Parathyroid adenoma (tissue), 2 donors: Measurements from ENCODE around the gene ARHGAP26.

ENCODE experiments used
- H2AFZ ChIP-seq: fragments of 300-600 bp; sonication (generic); one replicate; pipeline ENCODE4 v1.7.0; 2017; ENCODE audit warnings: antibody characterized with exemption, mild to moderate bottlenecking
- H3K27ac ChIP-seq: fragments of 300-600 bp; sonication (generic); one replicate; pipeline ENCODE4 v1.7.0; 2017
- H3K27me3 ChIP-seq: fragments of 300-600 bp; sonication (generic); one replicate; pipeline ENCODE4 v1.7.0; 2017; ENCODE audit warnings: low read length; ENCODE audit not compliant: control insufficient read depth, insufficient read depth
- H3K36me3 ChIP-seq: fragments of 300-600 bp; sonication (generic); one replicate; pipeline ENCODE4 v1.7.0; 2017; ENCODE audit warnings: low read length; ENCODE audit not compliant: control insufficient read depth, insufficient read depth
- H3K4me1 ChIP-seq: fragments of 300-600 bp; sonication (generic); one replicate; pipeline ENCODE4 v1.7.0; 2017; ENCODE audit warnings: control low read depth
- H3K4me2 ChIP-seq: fragments of 300-600 bp; sonication (generic); one replicate; pipeline ENCODE4 v1.7.0; 2017; ENCODE audit warnings: low read length
- H3K4me3 ChIP-seq: fragments of 300-600 bp; sonication (generic); one replicate; pipeline ENCODE4 v1.7.0; 2017; ENCODE audit warnings: low read depth, low read length
- H3K79me2 ChIP-seq: fragments of 300-600 bp; sonication (generic); one replicate; pipeline ENCODE4 v1.7.0; 2017; ENCODE audit warnings: control low read depth
- H3K9ac ChIP-seq: fragments of 300-600 bp; sonication (generic); one replicate; pipeline ENCODE4 v1.7.0; 2017; ENCODE audit warnings: mild to moderate bottlenecking
- H3K9me3 ChIP-seq: fragments of 300-600 bp; sonication (generic); one replicate; pipeline ENCODE4 v1.7.0; 2017; ENCODE audit warnings: low read length; ENCODE audit not compliant: control insufficient read depth
- TF ChIP-seq, protein P1 (sequence below): fragments of 300-600 bp; sonication (generic); IDR thresholded peaks from one replicate; pipeline ENCODE4 v1.7.0; 2017; ENCODE audit warnings: antibody characterized with exemption, mild to moderate bottlenecking
- donor health status: primary hyperparathyroidism.

Gene ARHGAP26

DNA sequence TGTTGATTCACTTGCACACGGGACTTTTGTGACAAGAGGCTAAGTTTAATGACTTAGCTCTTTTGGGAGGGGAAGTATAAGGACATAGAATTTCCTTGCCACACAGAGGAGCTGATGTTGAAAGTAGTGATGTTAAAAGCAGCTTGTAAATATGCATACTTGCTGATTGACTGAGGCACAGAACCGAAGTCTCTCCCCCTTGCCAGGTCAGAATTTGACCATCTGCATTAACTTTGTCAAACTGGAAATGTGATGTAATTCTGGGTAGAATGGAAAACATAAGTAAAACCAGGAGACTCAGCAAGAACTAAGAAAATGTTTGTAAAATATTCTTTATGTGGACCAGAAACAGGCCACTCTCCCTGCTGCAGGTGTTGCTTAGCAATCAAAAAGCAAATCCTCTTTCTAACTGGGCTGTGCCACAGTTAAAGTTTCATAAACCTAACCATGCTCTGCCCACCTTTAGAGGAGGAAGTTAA, 349.2 kb downstream of the ARHGAP26 start:
- Histone ChIP-seq H3K27ac (no peak overlapping the region), H3K27me3 (no peaks in the 10 kb centered on the region), H3K36me3 (no peaks in the 10 kb centered on the region), H3K4me2 (no peak overlapping the region), H3K4me1 (peaks cover under 1% of the 10 kb centered on the region), H2AFZ (no peak overlapping the region), H3K9me3 (no peaks in the 10 kb centered on the region), H3K4me3 (no peak overlapping the region), H3K9ac (no peak overlapping the region), H3K79me2 (no peaks in the 10 kb centered on the region)
- TF ChIP-seq, protein P1, sequence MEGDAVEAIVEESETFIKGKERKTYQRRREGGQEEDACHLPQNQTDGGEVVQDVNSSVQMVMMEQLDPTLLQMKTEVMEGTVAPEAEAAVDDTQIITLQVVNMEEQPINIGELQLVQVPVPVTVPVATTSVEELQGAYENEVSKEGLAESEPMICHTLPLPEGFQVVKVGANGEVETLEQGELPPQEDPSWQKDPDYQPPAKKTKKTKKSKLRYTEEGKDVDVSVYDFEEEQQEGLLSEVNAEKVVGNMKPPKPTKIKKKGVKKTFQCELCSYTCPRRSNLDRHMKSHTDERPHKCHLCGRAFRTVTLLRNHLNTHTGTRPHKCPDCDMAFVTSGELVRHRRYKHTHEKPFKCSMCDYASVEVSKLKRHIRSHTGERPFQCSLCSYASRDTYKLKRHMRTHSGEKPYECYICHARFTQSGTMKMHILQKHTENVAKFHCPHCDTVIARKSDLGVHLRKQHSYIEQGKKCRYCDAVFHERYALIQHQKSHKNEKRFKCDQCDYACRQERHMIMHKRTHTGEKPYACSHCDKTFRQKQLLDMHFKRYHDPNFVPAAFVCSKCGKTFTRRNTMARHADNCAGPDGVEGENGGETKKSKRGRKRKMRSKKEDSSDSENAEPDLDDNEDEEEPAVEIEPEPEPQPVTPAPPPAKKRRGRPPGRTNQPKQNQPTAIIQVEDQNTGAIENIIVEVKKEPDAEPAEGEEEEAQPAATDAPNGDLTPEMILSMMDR: no peak

DNA sequence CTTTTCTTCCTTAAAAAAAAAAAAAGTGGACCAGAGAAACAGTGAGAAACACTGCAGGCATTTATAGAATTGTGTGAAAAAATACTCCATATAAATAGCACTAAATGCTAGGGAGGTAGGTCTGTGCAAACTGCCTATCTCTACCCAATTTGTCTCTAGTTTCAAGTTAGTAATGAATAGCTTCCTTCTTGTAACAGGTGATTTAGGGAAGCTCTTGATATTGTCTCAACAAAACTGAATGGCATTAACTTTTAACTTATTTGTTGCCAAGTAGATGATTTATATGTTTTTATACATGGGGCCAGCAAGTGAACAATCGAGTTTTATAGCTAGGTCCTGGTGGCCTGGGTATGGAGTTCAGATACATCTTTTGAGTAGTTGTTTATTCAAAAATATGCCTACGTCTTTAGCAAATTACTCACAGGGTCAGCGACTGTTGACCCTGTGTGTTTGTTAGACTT, 349.7 kb downstream of the ARHGAP26 start:
- no peak overlapping the region for H3K4me2 ChIP-seq
- no peaks in the 10 kb centered on the region for H3K9me3 ChIP-seq
- no peaks in the 10 kb centered on the region for H3K79me2 ChIP-seq
- no peak overlapping the region for H3K27ac ChIP-seq
- no peak overlapping the region for H2AFZ ChIP-seq
- TF ChIP-seq, protein P1: no peak
- no peaks in the 10 kb centered on the region for H3K27me3 ChIP-seq
- H3K4me1 ChIP-seq: peaks cover 6% of the 10 kb centered on the region
- no peak overlapping the region for H3K4me3 ChIP-seq
- no peak overlapping the region for H3K9ac ChIP-seq
- no peaks in the 10 kb centered on the region for H3K36me3 ChIP-seq

DNA sequence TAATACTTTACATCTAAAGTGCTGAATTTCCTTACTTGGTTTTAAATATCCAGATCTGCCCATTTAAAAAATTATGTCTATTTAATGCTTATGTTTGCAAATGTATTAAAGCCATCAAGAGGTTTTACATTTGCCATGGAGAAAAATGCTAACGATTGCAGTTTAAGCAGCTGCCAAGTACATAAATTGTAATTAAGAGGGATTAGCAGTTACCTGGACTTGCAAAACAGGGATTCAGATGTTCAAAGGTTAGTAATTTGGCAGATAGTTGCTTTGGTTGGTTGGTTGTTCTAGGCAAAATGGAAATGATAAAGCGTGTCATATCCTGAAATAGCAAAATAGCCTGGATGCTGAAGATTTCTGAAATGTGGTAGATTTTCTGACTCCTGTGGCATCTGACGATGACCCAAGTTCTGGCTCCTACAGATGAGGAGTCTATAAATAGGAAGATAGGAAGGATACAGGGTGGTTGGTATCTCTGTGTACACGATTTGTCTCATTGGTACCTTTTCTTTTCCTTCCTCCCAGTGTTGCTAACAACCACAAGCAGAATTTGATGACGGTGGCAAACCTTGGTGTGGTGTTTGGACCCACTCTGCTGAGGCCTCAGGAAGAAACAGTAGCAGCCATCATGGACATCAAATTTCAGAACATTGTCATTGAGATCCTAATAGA, 350.4 kb downstream of the ARHGAP26 start:
- Histone ChIP-seq H3K9ac (no peak overlapping the region), H3K9me3 (no peaks in the 10 kb centered on the region), H3K27ac (no peak overlapping the region), H3K4me1 (peaks cover 11% of the 10 kb centered on the region), H3K36me3 (no peaks in the 10 kb centered on the region), H3K27me3 (no peaks in the 10 kb centered on the region), H3K4me2 (no peak overlapping the region), H3K4me3 (no peak overlapping the region), H2AFZ (no peak overlapping the region), H3K79me2 (no peaks in the 10 kb centered on the region)
- TF ChIP-seq, protein P1: no peak

DNA sequence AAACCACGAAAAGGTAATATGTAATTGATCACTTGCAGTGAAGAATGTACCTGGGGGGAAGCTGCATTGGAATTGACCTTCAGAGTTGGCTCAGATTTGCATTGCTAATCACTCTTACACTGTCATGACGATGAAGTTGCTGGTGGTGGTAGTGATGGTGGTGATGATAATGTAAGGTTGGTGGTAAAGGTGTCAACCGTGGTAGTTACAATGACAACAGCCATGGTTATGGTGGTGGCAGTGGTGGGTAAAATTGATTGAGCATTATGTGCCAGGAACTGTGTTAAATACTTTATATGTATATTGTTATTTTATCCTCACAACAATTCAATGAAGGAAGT, 350.9 kb downstream of the ARHGAP26 start:
- Histone ChIP-seq H3K4me2 (no peak overlapping the region), H3K9me3 (no peaks in the 10 kb centered on the region), H3K27me3 (no peaks in the 10 kb centered on the region), H3K27ac (no peak overlapping the region), H3K4me3 (no peak overlapping the region), H2AFZ (no peak overlapping the region), H3K4me1 (peaks cover 11% of the 10 kb centered on the region), H3K9ac (no peak overlapping the region), H3K36me3 (no peaks in the 10 kb centered on the region), H3K79me2 (no peaks in the 10 kb centered on the region)
- TF ChIP-seq, protein P1: no peak

DNA sequence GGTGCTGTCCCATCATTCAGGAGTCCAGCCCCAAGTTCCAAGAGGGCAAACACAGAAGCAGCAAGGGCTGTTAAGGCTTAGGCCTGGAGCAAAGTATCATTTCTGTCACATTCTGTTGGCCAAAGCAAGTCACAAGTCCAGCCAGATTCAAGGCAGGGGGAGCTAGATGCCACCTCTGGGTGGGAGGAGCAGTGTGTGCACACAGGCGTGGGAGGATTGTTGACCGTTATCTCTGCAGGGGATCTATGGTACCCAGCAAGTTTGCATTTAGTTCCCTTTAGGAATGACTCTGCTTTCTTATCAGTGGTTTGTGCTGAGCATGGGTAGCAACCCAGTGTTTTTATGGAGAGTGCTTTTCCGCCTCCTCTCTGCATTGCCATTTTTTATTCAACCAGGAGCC, 354.4 kb downstream of the ARHGAP26 start:
- H3K9me3 ChIP-seq: no peaks in the 10 kb centered on the region
- H3K4me2 ChIP-seq: peak overlapping the region; percentile 6
- H3K4me1 ChIP-seq: peaks cover 11% of the 10 kb centered on the region
- no peak overlapping the region for H3K27ac ChIP-seq
- H2AFZ ChIP-seq: peak overlapping the region; percentile 23
- H3K4me3 ChIP-seq: no peak overlapping the region
- TF ChIP-seq, protein P1: no peak
- no peaks in the 10 kb centered on the region for H3K79me2 ChIP-seq
- H3K9ac ChIP-seq: no peak overlapping the region
- no peaks in the 10 kb centered on the region for H3K36me3 ChIP-seq
- H3K27me3 ChIP-seq: no peaks in the 10 kb centered on the region
